ENCODE results near the gene ZSWIM4.
"Not testable (repeated sequence)": the region's sequence is repeated elsewhere in the genome, so short reads cannot be mapped to it uniquely, and the experiment has no call there.

ZSWIM4 gene

GRCh38 chr19:13794757-13795589, at the start of gene ZSWIM4:
Gene ZSWIM4, plus strand, starts transcription at chr19:13795443. Its CDS starts 206 bp downstream, at chr19:13795649.
- DNase-seq = peak; percentile 98

GRCh38 chr19:13747098-13747453, 48.2 kb upstream of the ZSWIM4 start:
- no peak for DNase-seq

GRCh38 chr19:13748169-13748828, 46.9 kb upstream of the ZSWIM4 start:
- DNase-seq = peak; percentile 4

- no peak for DNase-seq
Measured at GRCh38 chr19:13751436-13751835, 43.8 kb upstream of the ZSWIM4 start.

- DNase-seq = not testable (repeated sequence)
Measured at GRCh38 chr19:13753622-13754021, 41.6 kb upstream of the ZSWIM4 start.

- DNase-seq = no peak
Measured at GRCh38 chr19:13756210-13756609, 39.0 kb upstream of the ZSWIM4 start.

- no peak for DNase-seq
Measured at GRCh38 chr19:13757805-13758772, 37.2 kb upstream of the ZSWIM4 start.

GRCh38 chr19:13758795-13759194, 36.4 kb upstream of the ZSWIM4 start:
- DNase-seq = no peak

DNA sequence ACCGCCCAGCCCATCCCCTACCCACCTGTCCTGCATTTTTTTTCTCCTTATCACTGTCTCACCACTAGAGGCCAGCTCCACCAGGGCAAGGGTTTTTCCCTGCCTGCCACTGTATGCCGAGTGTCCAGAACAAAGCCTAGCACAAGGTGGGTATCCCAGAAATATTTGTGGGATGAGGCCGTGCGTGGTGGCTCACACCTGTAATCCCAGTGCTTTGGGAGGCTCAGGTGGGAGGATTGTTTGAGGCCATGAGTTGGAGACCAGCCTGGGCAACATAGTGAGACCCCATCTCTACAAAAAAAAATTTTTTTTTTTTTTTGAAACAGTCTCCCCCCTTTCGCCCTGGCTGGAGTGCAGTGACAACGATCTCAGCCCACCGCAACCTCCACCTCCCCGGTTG, 33.8 kb upstream of the ZSWIM4 start:
- no peak for DNase-seq

DNA sequence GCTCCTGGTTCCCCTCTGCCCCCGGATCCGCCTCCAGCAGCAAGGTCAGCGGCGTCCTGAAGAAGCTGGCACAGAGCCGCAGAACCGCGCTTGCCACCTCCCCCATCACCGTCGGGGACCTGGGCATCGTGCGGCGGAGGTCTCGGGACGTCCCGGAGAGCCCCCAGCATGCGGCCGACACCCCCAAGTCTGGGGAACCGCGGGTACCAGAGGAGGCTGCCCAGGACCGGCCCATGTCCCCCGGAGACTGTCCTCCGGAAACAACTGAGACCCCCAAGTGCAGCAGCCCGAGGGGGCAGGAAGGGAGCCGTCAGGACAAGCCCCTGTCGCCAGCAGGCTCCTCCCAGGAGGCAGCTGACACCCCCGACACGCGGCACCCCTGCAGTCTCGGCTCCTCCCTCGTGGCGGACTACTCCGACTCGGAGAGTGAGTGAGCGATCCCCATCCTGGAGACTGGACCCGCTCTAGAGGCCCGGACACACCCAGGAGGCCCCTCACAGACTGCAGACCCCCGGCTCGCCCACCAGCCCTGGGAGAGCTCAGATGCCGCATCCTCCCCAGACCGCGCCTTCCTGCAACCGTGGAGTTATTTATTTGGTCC, 32.5 kb upstream of the ZSWIM4 start:
- DNase-seq = no peak

DNA sequence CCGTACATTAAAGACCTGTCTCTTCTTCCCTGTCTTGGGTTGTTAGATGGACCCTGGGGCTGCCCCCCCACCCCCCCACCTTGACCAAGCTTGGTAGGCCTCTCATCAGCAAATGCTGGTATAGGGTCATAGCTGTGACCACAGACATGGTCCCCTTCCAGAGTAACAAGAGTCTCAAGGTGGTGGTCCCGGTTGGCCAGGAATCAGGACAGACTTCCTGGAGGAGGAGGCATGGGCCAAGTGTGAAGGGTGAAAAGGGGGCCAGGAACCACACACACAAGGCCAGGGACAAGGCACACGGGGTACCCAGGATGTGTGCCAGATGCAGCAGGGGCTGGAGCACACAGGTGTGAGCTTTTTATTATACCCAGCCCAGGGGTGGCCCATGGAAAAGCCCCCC, 32.0 kb upstream of the ZSWIM4 start:
- no peak for DNase-seq

- DNase-seq = peak; percentile 70
Measured at GRCh38 chr19:13764101-13764807, 31.0 kb upstream of the ZSWIM4 start, which contains the start of gene MRI1. Gene MRI1, plus strand, starts transcription at chr19:13764522. Its CDS starts 67 bp downstream, at chr19:13764589.

GRCh38 chr19:13764821-13765394, 30.3 kb upstream of the ZSWIM4 start:
- DNase-seq = no peak

- no peak for DNase-seq
Measured at GRCh38 chr19:13765395-13766094, 29.7 kb upstream of the ZSWIM4 start.

DNA sequence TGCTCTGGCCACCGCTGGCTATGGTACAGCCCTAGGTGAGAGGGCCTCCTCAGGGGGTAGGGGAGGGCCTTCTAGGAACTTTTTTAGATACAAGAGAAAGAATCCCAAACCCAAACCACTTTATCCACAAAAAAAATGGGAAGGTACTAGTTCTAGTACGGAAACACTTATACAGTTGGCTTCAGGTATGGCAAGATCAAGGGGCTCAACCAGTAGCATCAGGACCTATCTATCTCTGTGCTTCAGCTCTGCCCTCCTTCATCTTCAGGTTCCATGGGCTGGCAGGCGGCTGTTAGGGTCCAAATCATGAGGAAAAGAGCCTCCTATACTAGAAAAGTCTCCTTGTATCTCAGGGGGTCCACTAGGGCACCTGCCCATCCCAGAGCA, 29.2 kb upstream of the ZSWIM4 start:
- DNase-seq = no peak

GRCh38 chr19:13768510-13768909, 26.7 kb upstream of the ZSWIM4 start:
- DNase-seq = no peak

- no peak for DNase-seq
Measured at GRCh38 chr19:13770013-13770635, 25.1 kb upstream of the ZSWIM4 start.

DNA sequence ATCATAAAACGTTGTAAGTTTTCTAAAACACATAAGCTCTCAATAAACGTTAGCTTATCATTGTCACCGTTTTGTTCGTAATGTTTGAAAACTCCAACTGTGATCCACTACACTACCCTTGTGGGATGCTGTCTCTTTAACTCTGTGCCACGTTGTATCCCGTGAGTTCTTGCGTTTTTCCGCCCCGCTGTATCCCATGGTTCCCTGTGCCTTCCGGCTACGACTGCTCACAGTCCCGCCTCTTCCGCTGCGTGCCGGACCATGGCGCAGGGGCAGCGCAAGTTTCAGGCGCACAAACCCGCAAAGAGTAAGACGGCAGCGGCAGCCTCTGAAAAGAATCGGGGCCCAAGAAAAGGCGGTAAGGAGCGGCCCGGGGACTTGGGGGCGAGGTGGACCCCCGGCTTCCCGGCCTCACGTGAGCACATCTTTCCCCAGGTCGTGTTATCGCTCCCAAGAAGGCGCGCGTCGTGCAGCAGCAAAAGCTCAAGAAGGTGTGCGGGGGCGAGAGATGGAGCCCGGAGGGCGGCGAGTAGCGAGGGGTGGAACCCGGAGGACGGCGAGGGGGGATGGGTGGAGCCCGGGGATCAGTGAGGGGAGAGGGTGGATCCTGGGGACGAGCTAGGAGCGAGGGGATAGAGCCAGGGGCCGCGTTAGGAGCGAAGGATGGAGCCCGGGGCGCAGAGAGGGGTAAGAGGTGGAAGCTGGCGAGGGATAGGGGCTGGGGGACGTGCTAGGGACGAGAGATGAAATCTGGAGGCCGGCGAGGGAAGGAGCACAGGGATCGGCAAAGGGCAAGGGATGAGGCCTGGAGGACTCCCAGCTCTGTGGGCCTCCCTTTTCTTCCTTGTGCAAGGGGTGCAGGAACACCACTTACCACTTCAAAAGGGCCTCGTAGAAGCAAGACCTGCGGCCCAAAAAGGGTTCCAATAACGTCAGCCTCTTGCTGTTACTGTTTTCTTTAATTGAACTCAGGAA, 20.7 kb upstream of the ZSWIM4 start, which contains the start of gene C19orf53:
Gene C19orf53, plus strand, starts transcription at position 240 of the 975 bp plus-strand sequence. Its CDS starts 22 bp downstream, at position 262.
- peak; percentile 82 for DNase-seq

DNA sequence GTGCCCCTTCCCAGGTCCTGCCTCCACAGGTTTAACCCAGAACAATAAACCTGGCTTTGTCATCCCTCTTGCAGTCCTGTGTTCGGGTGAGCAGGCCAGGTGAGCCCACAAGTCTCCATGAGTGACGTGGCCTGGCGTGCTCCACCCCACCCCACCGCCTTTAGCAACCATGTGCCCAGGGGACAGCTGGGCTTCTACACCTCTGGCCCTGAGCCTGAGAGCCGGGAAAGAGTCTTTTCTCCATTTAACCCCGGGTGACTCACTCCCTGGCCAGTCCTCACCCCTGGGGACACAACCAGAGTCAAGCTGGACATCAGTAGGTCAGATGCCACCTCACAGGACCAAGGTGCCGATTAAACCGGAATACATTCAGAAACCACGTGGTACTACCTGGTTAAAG, 16.8 kb upstream of the ZSWIM4 start:
- DNase-seq = no peak
